DMS53 treated with DMSO at 0.1 percent for 48 hours (cell line): ENCODE measurements around the gene PRDM7.
"Not testable (repeated sequence)": the region's sequence is repeated elsewhere in the genome, so short reads cannot be mapped to it uniquely, and the experiment has no call there.

Experiments used
- DNase-seq: peaks from one replicate; lab custom pipeline; 2025; ENCODE audit not compliant: unreplicated experiment; lab: John Stamatoyannopoulos, UW

The PRDM7 gene

DNA sequence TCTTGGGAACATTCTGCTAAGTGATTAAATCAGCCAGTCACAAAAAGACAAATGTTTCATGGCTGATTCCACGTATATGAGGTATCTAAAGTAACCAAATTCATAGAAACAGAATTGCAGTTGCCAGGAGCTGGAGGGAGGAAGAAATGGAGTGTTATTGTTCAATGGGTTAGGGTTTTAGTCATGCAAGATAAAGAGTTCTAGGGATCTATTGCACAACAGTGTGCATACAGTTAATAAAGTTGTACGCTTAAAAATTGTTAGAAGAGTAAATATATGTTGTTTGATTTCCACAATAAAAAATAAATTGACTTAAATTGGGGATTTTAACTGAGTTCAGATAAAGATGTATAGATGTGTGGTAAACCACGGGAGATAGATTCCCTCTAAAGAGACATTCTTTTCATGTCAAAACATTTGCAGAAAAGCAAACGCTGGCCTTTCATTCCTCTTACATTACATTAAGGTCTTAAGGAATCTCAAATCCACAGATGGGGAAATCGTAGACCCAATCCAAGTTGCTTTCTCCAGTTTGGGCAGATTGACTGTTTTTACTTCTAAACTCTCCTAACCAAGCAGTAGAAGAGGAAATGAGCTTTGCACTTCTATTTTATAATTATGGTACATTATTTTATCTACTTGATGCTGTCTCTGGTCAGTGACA, 4.6 kb downstream of the PRDM7 start:
- DNase-seq = no peak

DNA sequence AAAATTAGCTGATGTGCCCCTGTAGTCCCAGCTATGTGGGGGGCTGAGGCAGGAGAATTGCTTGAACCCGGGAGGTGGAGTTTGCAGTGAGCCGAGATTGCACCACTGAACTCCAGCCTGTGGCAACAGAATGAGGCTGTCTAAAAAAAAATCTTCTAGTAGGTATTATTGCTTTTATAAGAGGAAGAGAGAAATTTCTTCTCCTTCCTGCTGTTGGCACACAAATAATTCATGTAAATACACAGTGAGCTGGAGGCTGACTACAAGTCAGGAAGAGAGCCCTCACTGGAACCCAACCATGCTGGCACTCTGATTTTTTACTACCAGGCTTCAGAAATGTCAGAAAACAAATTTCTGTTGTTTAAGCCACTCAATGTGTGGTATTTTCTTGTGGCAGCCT, 6.7 kb downstream of the PRDM7 start:
- no peak for DNase-seq

DNA sequence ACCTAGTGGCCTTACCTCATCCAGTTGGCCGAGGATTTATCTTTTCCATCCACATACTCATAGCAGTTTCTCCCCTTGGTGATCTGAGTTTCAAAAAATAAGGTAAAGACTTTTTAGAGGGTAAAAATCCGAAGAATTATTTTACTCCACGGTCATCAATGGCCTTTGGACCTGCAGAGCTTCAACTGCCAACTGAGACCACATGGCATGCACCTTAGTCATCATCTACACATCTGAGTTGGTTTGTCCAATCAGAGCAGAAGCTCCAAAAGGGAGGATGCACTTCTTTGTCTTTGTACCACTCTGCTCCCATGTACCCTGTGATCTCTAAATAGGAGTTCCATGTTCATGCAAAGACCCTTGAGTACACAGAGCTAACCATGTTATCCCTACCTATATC, 15.7 kb downstream of the PRDM7 start:
- no peak for DNase-seq

DNA sequence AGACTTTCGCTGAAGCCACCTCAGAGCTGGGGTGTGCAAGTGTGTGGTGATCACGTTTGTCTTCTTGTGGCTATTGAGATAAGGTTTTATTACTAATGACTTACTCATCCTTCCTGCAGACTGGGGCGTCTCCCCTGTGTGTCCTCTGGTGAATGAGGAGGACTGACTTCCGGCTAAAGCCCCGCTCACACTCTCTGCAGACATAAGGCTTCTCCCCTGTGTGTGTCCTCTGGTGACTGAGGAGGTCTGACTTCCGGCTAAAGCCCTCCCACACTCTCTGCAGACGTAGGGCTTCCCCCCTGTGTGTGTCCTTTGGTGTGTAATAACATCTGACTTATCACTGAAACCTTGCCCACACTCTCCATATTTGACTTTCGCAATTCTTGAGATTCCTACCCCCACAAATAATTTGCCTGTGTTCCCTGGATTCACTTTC, 19.4 kb downstream of the PRDM7 start:
- no peak for DNase-seq

DNA sequence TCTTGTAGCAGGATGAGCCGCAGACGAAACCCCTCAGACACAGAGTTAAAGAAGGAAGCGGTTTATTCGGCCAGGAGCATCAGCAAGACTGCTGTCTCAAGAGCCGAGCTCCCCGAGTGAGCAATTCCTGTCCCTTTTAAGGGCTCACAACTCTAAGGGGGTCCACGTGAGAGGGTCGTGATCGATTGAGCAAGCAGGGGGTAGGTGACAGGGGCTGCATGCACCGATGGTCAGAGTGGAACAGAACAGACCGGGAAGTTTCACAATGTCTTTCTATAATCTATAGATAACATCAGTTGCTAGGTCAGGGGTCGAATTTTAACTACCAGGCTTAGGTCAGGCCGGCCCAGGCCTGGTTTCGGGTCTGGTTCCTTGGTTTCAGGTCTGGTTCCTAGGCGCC, 20.6 kb downstream of the PRDM7 start:
- not testable (repeated sequence) for DNase-seq

DNA sequence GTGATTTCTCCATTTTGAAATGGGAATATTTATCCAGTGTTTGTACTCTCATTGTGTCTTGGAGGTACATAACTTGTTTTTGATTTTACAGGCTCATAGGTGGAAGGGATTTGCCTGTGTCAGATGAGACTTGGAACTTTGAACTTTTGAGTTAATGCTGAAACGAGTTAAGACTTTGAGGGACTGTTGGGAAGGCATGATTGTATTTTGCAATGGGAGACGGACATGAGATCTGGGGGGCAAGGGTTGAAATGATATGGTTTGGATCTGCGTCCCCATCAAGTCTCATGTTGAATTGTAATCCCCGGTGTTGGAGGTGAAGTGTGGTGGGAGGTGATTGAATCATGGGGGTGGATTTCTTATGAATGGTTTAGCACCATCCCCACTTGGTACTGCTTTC, 21.8 kb downstream of the PRDM7 start:
- no peak for DNase-seq

DNA sequence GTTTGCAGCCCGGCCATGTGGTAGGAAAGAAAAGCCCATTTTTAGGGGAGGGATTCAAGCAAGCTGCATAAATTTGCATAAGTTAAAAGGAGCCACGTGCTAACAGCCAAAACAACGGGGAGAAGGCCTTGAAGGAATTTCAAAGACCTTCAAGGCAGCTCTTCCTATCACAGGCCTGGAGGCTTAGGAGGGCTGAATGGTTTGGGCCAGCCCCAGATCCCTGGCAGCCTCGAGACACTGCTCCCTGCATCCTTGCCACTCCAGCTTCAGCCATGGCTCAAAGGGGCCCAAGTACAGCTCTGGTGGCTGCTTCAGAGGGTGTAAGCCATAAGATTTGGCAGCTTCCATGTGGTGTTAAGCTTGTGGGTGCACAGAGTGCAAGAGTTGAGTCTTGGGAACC, 22.6 kb downstream of the PRDM7 start:
- DNase-seq = no peak

DNA sequence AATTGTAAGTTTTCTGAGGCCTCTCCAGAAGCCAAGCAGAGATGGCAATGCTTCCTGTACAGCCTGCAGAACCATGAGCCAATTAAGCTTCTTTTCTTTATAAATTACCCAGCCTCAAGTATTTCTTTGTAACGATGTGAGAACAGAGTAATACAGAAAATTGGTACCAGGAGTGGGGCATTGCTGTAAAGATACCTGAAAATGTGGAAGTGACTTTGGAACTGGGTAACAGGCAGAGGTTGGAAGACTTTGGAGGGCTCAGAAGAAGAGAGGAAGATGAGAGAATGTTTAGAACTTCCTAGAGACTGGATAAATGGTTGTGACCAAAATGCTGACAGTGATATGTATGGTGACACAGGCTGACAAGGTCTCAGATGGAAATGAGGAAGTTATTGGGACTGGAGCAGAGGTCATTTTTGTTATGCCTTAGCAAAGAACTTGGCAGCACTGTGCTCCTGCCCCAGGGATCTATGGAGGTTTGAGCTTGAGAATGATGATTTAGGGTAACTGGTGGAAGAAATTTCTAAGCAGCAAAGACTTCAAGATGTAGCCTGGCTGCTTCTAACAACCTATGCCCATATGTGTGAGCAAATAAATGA, 23.1 kb downstream of the PRDM7 start:
- DNase-seq = no peak

DNA sequence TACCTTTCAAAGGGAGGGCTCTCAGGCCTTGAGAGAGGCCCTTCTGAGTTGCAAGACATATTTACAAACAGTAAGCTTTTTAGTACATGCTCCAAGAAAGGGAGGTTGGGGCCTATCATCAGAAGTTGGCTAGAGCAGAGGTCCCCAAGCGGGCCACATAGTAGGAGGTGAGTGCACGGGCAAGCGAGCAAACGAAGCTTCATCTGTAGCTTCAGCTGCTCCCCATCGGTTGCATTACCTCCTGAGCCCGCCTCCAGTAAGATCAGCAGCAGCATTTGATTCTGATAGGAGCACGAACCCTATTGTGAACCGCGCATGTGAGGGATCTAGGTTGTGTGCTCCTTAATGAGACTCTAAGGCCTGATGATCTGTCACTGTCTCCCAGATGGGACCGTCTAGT, 26.2 kb downstream of the PRDM7 start:
- DNase-seq = no peak

DNA sequence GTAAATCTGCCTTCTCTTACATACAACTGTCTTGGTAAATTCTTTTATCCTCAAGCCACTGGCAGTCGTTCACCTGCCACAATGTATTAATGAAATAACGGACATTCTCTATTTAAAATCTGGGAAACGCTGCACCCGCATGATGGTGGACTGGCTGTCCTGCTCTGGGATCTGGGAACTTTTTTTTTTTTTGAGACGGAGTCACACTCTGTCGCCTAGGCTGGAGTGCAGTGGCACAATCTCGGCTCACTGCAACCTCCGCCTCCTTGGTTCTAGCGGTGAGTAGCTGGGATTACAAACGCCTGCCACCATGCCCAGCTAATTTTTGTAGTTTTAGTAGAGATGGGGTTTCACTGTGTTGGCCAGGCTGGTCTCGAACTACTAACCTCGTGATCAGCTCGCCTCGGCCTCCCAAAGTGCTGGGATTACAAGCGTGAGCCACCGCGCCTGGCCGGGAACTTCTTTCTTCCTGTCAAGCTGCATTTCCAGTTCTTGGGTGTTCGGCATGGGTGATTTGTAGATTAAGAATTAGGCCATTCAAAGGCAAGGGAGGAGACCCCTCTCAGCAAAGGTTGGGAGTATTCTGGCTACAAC, 28.3 kb downstream of the PRDM7 start:
- no peak for DNase-seq

DNA sequence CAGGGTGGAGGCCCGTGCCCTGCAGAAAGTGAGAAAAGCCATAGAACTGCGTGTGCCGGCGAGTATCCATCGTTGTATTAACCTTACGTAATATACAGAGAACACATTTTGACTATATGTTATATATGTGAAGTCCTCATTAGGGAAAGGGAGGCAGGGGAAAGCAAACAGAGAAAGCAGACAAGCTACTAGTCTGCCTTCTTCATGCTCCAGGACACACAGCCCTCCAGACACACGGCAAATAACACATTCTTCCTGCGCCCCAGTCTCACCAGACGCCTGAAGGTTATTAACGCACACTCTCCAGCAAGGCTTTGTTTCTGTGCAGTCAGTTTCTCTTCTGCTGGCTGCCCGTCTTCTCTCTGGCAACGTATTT, 28.8 kb downstream of the PRDM7 start:
- DNase-seq = peak; percentile 1

DNA sequence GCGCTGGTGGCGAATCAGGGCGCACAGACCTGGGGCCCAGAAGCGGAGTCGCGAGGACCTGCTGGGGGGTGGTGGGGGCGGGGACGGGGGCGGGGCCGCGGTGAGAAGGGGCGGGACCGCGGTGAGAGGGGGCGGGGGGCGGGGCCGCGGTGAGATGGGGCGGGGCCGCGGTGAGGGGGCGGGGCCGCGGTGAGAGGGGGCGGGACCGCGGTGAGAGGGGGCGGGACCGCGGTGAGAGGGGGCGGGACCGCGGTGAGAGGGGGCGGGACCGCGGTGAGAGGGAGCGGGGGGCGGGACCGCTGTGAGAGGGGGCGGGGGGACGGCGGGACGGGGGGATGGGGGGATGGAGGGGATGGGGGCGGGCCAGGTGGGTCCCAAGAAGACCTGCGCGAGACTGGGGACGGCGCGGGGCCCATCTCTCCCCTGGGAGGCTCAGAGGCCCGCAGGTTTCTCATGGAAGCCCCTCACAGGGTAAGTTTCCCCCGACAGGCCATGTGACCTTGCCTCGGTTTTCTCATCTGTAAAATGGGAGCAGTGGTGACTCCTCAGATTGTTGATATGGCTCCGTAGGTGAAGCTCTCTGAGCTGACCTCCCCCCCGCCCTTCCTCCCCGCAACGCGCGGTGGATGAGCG, 29.3 kb downstream of the PRDM7 start:
- DNase-seq = no peak

DNA sequence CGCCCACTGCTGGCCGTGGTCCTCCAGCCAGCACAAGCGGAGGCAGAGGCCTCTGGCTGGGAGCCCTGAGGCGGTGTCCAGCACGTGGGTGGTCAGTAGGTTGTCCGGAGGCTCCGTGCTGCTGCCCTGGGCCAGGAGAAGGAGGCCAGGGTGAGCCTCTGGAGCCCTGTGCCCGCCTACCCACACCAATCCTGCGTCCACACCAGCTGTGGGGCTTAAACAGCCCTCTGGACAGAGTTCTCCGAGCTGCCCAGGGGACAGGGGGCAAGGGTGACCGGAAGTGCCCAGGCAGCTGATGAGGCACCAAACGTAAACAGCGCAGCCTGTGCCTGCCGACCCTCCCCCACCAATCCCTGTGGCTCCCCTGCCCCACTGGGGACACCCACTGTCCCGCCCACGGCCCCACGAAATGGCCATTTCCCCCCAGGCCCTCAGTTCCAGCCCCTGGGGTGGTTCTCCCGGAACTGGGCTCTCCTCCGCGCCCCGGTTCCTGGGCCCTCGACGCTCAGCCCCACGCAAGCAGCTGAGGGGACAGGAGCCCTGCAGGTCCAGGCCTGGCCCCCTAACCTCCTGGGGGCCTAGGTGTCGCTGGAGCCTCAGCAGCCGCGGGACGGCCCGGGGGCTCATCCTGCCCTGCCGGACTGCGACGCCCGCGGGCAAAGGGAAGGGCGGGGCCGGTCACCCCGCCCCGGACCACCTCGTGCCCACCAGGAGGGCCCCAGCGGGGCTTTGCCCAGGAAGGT, 30.0 kb downstream of the PRDM7 start:
- no peak for DNase-seq

DNA sequence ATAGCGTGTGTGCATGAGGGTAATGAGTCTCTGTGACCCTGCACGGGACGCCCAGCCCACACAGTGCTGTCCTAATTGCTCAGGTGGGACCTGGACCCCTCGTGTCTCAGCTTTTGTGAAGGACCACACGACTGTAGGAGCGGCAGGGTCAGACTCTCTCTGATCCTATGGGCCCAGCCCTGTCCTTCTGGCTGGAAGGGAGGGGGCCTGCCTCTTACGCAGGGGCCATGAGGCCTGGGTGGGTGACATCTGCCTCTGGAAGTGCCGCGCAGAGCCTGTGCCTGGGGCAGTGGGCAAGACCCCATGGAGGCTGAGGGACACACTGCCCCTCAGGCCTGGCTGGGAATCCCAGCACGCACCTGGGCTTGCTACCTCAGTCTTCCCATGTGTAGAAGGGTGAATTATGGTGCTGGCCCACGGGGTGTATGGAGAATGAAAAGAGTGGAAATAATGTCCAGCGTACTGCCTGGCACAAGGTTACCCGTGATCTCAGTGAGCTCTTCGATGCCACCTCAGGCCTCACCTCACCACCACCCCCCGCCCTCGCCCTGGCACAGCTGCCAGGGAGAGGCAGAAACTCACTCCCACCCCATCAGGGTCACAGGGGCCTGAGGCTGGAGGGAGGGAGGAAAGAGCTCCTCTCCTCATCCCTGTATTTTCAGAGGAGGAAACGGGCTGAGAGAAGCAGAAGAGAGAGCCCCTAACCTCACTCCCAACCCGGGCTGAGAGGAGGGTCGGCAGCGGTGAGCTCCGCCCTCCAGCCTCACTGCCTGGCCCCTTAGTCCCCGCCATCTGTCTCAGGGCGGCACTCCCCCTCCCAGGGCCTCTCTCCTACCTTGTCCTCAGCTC, 30.8 kb downstream of the PRDM7 start:
- peak; percentile 1 for DNase-seq

DNA sequence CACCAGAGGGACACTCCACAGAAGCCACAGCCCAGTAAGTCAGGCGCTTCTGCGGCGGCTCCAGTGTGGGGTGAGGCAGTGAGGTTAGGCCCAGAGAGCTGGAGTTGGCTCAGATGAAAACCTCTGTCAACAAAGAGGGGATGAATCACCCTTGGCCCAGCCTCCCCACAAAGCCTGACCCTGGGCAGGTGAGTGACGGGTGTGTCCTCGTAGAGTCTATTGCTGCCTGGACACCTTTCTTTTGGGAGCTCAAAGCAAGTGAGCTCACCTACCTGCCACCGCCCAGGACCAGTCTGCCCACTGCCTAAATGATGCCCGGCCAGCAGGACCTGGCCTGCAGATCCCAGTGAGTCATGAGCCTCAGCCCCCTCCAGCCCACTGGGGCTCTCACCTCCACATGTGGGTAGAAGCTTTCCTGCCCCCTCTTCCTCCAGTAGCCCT, 33.0 kb downstream of the PRDM7 start:
- DNase-seq = peak; percentile 76

DNA sequence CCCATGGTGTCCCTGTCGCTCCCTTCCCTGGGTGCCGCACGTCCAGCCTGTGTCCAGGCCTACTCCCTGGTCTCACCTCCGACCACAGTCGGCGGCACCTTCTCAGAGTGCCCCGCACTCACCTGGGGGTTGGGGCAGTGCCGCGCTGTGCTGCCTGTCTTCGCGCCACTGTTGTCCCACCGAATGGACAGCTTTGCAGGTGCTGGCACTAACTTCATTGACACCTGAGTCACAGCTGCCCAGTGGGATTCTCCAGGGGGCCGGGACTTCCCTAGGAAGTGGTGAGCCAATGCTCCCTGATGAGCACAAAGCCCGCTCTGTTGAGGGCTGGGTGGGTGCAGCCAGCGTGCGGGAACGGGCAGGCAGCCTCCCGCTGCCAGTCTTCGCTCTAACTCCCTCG, 33.6 kb downstream of the PRDM7 start:
- DNase-seq = no peak

DNA sequence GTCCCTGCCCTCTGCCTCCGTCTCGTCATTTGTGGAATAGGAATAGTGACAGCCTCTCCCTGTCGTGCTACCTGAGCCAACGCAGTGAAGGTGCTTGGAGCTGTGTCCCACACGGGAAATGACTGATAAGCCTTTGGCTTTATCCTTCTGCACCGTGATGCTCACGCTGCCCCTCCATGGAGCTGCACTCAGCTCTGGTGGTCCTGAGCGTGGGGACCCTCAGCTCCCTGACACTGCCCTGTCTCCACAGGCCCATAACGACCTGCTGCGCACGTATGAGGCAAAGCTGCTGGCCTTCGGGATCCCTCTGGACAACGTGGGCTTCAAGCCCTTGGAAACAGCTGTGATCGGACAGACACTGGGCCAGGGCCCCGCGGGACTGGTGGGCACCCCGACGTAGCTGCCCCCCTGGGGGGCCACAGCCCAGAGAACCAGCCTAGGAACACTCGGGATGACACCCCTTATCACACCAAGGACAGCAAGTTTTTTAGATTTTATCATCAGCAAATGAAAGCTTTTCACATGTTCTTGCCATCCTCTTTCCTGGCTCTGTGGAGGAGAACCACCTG, 34.1 kb downstream of the PRDM7 start:
- DNase-seq = no peak

DNA sequence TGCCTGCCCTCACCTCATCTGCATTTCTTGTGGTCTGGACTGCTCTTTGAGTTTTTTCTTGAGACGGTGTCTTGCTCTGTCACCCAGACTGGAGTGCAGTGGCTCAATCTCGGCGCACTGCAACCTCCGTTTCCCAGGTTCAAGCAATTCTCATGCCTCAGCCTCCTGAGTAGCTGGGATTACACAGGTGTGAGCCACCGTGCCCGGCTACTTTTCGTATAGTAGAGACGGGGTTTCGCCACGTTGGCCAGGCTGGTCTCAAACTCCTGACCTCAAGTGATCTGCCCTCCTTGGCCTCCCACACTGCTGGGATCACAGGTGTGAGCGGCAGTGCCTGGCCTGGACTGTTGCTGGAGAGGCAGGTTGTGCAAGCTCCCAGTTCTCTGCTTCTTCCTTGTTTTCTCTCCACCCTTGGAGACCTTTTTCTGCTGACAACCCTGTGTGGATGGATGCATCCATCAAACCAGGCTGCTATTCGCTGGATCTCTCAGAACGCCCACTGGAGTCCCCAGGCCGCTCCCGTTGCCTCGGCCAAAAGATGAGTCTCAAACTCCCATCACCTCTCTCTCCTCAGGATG, 35.1 kb downstream of the PRDM7 start:
- DNase-seq = no peak

DNA sequence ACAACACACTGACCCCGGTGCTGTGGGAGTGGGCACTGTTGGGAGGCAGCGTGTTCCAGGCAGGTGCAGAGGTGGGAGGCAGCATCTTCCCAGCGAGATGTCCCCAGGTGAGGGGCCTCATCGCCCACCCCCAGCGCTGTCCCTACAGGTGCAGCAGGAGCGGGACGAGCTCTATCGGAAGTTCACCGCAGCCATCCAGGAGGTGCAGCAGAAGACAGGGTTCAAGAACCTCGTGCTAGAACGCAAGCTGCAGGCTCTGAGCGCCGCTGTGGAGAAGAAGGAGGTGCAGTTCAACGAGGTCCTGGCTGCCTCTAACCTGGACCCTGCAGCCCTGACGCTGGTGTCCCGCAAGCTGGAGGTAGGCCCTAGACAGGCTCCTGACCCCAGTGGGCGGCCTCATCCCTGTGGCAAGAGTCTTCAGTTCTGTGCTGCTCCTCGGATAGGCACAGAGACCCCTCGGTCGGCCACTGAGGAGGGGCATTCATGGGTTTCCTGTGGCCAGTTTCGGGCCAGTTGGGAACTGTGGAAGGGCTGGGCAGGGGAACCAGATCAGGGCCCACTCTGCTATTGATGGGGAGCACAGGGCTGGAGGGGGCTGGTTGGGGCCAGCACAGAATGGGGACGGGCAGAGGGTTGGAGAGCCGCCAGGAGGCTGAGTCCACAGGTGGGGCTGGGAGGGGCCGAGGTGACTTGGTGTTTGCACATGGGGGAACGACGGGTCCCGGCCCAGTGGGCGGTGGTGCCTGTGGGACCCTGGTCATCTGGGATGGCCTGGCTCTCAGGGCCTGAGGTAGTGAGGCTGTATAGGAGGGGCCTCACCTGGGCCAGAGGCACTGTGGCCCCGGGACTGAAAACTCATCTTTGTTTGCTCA, 36.7 kb downstream of the PRDM7 start:
- no peak for DNase-seq
